ENCODE measurements around the gene COL4A5.
"Not testable (repeated sequence)": the region's sequence is repeated elsewhere in the genome, so short reads cannot be mapped to it uniquely, and the experiment has no call there.

COL4A5 gene

DNA sequence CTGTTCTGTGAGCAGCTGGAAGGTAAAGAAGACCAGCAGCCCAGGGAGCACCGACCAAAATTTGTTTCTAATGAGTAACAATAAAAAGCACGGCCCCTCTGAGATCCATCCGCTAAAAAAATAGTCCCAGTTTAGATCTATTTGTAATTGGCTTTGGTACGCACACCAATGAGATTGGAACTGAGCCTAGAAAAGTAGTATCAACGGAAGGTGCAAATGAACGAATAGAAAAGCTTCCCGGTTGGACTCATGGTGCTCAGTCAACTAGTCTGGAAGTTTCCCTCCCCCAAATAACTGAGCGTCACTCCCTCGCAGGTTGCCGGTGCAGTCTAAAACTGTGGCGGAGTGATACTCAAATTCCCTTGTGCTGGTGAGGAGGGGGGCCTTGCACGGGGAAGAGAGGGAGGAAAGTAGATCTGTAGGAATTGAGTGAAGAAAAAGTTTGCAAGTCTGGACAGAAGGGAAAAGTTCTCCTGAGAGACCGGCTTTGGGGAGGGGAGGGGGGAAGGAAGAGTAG lies at the start of gene COL4A5:
Gene COL4A5 (plus strand): TSS at position 413 of the 517 bp plus-strand sequence. CDS start 288 bp downstream, outside the sequence.
- no peak for DNase-seq (ENCODE audit: low read depth in 1 of 2, low spot score in 1 of 2)

DNA sequence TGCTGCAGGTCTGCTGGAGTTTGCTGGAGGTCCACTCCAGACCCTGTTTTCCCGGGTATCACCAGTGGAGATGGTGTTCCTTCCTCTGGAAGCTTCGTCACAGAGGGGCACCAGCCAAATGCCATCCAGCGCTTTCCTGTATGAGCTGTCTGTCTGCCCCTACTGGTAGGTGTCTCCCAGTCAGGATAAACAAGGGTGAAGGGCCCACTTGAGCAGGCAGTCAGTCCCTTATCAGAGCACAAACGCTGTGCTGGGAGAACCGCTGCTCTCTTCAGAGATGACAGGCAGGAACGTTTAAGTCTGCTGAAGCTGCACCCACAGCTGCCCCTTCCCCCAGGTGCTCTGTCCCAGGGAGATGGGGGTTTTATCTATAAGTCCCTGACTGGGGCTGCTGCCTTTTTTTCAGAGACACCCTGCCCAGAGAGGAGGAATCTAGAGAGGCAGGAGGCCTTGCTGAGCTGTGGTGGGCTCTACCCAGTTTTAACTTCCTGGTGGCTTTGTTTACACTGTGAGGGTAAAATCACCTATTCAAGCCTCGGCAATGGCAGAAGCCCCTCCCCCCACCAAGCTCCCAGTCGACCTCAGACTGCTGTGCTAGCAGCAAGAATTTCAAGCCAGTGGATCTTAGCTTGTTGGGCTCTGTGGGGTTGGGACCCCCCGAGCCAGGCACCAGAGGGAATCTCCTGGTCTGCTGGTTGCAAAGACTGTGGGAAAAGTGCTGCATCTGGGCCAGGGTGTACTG lies 48.5 kb upstream of the COL4A5 start:
- DNase-seq (ENCODE audit: low read depth in 1 of 2, low spot score in 1 of 2): not testable (repeated sequence)

DNA sequence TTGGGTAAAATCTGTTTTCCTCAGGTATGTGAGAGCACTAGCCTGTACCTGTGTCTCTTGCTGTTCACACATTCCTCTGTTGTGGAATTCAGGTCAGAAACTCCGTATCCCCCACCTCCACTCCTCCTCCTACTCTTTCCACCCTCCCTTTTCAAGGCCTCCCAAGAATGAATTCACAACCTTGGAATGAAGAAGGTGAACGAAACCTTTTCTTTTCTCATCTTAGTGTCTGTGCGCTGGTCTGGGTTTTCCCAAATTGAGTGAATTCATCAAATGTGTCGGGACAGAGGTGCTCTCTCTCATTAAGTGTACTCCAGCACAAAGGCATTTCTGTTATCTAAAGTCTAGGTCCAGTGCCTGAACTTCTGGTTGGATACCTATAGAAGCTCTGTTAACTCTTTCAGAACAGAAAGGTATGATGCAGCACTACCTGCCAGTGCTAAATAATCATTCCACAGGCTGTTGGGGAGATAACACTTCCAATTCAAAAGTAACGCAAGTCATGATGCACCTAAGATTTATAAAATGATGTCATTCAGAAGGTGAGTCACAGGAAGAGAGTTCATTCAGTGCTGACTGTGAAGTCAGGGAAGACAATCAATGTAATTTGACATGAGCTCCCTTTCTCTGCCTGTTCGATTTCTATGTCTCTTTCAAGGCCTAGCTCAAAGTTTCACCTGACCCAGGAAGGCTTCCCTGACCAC lies 43.3 kb upstream of the COL4A5 start:
- DNase-seq (ENCODE audit: low read depth in 1 of 2, low spot score in 1 of 2): no peak

DNA sequence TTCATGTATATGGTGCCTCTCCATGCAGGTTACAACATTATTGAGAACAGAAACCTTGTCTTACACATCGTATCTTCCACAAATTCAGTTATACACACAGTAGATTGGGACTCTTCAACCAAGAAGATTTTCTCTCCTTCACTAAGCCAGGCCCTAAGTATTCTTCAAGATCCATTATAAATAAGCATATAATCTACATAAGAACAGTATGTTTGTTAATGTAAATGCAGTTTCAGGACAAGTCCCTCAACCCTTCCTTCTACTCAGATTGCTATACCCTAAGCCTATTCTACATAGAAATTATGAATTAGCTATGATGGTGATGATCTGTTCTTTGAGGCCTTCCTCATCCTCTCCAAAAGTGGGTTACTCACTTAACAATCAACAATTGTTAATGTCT lies 42.7 kb upstream of the COL4A5 start:
- DNase-seq (ENCODE audit: low read depth in 1 of 2, low spot score in 1 of 2): no peak

DNA sequence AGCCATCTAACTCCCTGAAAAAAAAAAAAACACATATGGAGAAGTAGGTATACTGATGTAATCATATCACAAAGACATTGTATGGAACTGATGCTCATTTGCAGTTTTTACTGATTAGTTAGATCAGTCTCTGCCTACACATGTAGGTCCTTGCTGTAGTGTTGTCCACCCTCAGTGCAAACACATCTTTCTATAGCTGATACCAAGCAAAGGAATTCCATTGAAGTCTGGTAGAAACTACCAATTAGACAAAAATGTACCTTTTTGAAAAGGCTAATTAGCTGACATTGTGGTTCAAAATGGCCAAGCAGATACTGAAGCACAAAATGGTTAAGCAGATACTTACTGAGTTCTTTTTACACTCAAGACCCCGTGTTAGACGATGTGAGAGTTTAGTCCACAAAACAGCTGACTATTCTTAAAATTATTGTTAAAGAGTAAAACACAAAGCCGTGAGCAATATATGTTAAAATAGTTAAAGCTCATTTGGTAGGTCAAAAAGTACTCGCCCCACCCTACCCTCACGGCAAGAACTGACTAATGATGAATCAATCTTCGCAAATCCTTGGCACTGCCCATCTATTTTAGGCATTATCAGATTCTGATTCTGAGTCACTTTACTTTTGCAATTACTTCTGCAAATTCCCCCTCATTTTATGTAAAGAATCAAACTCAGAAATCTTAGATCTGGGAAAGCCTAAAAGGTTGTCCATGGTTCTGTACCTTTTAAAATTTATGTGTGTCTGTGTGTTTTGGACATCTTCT lies 41.8 kb upstream of the COL4A5 start:
- DNase-seq (ENCODE audit: low read depth in 1 of 2, low spot score in 1 of 2): no peak

DNA sequence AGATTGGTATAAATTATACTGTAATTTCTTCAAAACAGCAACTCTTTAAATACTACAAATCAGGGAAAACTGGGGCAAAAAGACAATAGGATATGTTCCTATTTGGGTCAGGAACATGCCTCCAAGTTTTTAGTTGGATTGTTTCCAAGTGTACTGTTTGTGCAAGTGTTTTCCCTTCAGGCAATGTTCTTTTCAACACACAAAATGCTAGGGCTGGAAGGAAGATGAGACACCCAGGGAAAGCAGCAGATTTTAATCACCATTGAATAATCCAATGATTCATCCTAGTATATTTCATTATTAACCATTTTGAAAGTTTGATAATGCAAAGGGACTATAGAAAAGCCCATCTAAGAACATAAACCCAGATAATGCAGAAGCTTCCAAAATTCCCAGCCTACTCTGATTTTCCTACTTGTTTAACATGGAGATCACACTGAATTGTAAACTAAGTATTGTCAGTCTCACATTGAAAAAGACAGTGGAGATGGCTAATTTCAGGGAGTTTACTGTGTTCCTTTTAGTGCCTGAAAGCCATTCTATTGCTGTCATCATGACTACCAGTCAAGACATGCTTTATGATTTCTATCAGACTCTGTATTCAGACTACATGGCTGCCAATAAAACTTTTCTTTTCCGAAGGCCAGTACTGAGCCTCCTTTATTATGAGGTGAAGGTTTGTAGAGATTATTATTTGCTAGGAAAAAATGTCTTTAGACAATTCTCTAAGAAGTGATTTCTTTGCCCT lies 40.0 kb upstream of the COL4A5 start:
- no peak for DNase-seq (ENCODE audit: low read depth in 1 of 2, low spot score in 1 of 2)

DNA sequence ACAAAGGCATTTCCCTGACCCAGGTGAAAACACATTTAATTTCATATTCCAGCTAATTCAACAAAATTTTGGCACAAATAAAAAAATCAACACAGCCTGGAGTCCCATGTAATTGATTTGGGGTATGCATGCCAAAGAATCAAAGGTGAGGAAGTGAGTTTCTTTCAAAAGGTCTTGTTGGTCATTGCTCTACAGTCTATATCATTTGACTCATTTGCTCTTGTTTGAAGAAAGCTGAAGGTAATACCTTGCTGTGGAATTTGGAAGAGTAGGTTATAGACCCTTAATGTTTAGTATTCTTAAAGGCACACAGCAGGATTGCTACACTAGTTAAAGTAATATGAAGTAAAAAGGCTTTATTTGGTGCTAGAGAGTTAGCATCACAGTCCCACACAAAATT lies 26.9 kb upstream of the COL4A5 start:
- DNase-seq (ENCODE audit: low read depth in 1 of 2, low spot score in 1 of 2): no peak

DNA sequence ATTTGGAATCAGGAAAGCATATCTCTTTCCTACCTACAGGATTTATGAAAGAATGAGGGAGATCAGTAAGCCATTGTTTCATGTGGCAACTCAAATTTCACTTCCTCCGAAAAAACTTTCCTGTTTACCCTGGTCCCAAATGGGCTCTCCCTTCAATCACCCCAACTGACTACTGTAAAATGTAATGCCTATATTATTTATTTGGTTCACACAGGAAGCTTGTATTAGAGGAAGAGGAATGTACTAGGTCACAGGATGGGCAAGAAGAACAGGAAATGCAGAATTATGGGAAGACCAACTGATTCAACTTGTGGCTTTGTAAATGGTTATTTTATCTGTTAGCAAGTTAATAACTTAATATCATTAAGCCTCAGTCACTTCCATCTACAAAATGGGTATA lies 24.5 kb upstream of the COL4A5 start:
- DNase-seq (ENCODE audit: low read depth in 1 of 2, low spot score in 1 of 2): no peak

DNA sequence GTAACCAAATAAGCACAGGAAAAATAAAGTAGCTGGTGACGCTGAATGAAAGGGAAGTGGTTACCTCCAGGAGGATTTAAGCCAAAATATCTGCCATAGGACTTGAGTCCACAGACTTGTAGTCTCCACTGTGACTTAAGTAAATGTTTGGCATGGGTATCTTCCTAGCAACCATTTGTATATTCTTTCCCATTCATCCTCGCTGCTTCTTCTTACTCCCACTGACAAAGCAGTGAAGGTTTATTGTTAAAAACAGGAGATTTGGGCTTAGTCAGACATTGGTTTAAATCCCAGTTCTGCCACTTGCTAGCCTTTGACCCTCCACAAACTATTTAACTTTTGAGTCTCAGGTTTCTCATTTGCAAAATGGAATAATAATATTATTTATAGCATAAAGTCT lies 23.7 kb upstream of the COL4A5 start:
- no peak for DNase-seq (ENCODE audit: low read depth in 1 of 2, low spot score in 1 of 2)

DNA sequence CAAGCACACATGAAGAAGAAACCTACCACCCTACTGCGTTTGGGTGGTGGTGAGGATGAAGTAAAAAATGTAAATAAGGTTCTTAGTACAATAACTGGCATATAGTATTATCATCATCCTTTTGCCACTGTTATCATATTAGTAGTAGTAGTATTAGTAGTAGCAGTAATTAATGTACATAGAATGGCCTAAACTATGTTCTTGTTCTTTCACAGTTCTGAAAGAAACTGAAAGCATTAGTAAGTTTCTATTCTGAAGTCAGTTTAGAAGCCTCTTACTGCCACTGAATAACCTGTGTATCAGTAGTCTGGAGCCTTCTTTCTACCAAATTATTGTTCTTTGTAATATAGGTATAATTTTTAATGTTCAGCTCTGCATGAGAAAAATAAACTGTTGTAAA lies 22.4 kb upstream of the COL4A5 start:
- no peak for DNase-seq (ENCODE audit: low read depth in 1 of 2, low spot score in 1 of 2)

DNA sequence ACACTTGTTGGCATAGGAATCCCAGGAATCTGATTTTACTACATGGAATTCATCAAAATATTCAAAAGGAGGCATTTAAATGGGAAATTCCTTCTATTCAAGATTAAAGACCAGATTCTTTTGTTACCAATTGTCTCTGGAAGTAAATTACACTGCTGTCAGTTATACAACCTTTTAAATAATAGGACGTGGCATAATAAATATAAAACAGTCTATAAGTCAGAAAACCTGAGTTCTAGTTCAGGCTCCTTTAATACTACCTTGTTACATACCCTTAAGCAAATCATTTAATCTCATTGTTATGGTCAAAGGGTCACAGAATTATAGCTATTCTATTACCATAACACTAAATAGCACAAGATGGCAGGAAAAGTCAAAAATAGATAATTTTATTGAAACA lies 20.2 kb upstream of the COL4A5 start:
- DNase-seq (ENCODE audit: low read depth in 1 of 2, low spot score in 1 of 2): no peak

DNA sequence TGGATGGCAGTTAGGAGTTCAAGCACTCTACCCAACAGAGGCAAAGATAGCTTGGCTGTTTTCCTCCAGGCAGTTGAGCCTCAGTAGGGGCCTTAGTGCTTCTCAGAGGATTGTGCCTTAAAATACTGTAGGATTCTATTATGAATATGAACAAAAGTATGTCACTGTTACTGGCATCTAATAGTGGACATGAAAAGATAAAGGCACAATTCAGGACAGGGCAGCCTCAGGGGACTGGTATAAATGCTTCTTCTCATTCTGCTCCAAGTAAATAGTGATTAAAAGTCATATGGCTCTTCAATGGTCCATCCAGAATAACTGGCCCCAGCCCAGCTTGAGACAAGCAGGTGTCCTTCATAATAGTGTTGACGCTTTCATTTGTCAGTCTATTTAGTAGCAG lies 19.2 kb upstream of the COL4A5 start:
- DNase-seq (ENCODE audit: low read depth in 1 of 2, low spot score in 1 of 2): no peak

DNA sequence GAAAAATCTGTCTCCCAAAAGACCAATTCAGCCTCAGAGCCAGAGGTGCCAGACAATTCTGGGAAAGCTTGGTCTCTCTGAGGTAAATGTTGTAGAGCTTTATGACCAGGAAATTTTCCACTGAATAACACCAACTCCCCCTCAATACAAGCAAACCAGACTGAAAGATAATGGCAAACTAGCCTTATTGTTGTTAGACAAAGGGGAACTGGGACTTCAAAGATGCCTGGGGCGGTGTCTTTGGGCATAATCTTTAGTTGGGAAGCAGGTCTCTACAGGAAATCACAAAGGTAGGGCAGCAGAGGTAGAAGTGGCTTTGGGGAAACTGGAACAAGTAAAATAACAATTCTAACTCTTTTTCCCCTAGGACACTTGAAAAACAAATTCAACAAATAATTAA lies 13.4 kb upstream of the COL4A5 start:
- DNase-seq (ENCODE audit: low read depth in 1 of 2, low spot score in 1 of 2): no peak

DNA sequence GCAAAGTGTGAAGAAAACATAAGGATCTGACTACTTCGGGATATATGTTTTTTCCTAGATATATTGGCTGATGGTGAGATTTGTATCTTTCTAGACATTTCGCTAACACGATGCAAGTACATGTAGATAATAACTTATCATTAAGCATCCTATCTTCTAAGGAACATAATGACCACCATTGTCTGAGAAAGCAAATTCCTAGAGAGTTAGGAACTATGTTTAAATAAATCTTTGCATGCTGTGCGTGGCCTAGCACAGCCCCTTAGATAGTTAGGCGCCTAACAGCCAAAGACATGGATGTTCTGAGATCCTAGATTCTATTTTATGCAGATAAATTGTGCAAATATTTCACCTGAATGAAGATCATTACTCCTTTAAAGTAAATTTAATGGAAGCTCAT lies 4.4 kb upstream of the COL4A5 start:
- no peak for DNase-seq (ENCODE audit: low read depth in 1 of 2, low spot score in 1 of 2)

DNA sequence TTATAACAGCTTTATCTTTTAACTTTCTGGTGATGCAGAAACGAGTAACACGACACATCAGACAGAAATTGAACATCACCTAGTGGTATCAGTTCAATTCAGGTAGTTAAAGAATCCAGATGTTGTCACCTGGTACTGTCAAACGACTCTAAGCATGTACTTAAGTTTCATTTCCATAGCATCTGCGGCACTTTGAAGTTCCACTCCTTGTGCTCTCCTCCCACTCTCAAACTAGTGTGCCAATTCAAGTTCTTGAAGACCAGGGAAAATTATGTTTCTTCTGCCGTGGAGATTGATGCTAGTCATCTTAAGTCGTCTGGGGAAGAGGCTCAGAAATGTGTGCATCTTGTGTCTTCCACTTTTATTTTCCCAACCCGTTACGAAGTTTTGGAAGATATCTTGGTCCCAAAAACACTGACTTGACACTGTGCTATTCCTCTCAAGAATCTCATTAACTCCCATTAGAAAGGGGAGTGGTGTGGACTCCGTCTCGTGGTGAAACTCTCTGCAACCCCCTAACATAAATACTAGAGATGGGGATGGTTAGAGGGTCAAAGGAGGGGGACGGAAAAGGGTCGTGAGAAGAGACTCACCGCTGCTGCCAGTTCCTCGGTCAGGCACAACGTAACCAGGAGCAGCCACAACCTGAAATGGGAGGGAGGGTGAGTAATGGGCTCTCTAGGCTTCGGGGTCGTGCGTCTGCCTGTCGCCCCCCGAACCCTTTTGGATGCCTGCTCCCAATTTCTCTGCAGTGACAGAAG lies 2.1 kb upstream of the COL4A5 start:
- no peak for DNase-seq (ENCODE audit: low read depth in 1 of 2, low spot score in 1 of 2)

DNA sequence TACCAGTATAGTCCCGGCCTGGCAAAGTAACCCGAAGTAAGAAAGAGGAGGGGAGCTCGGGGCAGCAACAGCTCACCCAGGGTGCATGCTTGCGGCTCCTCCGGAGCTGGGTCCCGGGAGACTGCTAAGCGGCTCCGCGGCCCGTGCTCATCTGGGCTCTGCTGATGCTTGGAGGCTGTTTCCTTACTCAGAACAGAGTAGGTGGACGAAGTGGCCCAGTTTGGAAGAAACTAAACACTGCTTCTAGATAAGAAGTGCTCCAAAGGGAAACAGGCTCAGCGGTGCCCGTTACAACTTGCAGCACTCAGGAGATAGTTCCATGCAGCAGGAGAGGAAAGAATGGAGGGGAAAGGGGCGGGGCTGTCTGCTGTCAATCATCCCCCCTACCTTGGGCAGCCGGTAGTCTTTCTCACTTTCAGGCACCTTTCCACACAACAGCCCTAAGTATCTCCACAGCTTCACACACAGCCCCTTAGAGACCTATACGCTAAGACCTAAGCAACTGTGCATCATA lies 1.5 kb upstream of the COL4A5 start, which contains the start of gene COL4A6:
Gene COL4A6 (minus strand): TSS at position 313 of the 514 bp plus-strand sequence. CDS start 226 bp downstream, at position 87.
- DNase-seq (ENCODE audit: low read depth in 1 of 2, low spot score in 1 of 2): no peak

DNA sequence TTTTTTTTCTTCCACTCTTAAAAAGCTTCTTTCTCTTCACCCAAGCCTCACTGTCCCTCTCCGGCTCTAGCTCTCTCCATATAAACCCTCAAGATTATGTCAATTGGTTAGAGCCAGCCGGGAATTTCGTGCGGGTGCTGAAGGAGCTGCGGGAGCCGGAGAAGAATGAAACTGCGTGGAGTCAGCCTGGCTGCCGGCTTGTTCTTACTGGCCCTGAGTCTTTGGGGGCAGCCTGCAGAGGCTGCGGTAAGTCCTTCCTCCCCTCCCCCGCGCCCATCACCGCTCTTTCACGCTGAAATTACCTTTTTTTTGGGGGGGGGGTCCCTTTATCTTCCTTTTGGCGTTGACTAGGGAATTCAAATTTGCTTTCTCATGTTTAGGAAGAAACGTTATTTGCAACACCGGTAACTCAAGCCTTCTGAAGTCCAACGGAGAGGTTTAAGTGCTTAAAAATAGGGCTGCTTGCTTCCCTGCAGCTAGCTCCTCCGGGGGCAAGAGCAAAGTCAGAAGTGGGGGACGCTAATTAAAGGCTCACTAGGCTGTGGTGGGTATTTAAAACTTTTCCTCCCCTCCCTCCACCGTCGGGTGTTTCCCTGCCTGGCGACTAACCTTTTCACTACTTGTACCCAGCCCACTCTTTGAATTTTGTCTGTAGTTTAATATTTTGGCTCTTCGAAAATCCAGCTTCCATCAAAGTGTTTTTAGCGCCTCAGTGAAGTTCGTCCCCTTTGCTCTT lies 491 bp downstream of the COL4A5 start:
- no peak for DNase-seq (ENCODE audit: low read depth in 1 of 2, low spot score in 1 of 2)

DNA sequence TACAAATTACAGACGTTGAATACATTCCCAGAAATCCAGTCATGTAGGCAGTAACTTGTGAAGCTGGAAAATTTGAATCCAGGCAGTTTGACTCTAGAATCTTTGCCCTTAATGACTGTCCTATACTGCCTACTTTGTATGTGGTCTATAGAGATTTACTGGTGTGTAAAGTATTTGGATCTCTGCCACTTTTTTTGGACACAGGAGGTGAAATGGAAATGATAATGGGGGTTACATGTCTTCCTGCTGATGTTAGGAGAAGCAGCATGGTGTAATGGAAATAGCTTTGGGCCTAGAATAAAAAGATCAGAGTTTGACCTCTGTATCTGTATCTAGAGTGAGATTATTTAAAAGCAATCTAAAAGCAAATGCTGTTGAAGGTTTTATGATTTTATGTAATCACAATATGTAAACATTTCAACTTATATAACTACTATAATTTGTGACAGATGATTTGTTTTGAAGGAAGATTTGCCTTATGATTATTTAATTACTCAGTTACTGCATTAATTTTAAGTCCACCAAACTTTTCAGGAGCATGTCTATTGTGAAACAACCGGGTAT lies 3.3 kb downstream of the COL4A5 start:
- no peak for DNase-seq (ENCODE audit: low read depth in 1 of 2, low spot score in 1 of 2)

DNA sequence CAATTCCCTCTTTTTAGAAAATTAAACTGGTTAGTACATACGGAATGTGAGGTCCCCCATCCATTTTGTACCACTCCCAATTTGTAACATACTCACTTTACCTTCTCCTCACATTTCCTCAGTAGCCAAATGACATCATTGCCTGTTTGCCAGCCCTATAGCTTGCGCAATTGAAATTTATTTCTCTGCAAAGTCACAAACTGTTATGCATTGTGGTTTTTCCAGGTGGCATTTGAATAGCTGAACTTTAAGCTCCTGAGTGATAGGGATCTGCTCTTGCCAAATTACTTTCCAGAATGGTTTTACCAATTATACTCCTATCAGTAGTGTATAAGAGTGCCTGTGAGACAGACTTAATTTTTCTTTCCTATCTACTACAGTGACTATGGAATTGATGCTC lies 7.7 kb downstream of the COL4A5 start:
- no peak for DNase-seq (ENCODE audit: low read depth in 1 of 2, low spot score in 1 of 2)
